GM18507 (cell line): Measurements from ENCODE around the gene MADD.

Experiments
- DNase-seq: peaks from one replicate; pipeline ENCODE4 v3.0.0; 2011; ENCODE audit warnings: low read depth; ENCODE audit not compliant: insufficient read length; ENCODE audit errors: extremely low spot score
- FAIRE-seq: peaks from 2 replicates; lab custom pipeline; 2011; peaks lifted over from hg19 to GRCh38; lab: Jason Lieb, UNC

Gene MADD

DNA sequence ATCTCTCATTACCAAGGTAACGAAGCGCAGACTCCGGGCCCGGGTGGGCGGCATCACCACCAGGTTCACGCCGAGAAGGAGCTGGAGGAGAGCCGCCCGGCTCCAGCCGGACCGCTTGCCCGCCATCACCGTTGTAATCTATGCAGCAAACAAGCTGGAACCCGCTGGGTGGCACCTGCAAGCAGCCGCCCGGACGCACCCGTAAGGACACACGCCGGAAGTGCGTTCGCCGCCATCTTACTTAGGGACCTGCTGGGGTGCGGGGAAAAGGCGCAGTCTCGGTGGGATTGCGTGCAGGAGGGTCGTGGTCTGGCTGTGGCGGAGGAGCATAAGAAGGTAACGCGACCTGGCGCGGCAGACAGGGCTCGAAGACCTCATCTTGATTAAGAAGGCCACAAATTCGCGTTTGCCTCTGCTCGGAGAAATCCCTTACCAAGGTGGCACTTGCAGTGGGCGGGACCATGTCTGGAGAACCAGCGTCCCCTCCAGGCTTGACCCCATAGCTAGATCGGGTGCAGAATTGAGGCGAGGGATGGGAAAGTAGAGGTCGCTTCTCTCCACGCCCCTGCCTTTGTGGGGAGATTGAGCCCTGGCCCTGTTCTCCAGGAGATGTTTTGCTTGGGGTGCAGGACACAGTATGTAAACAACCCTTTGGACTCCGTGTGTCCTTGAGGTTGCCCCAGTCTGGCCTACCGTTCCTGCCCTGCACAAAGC lies 21.1 kb upstream of the MADD start, which contains the start of gene ACP2:
ACP2 (minus strand) TSS at position 151 of the 714 bp plus-strand sequence; CDS start at position 126, 25 bp downstream.
- DNase-seq, result peak; percentile 72
- peak; percentile 66 for FAIRE-seq

DNA sequence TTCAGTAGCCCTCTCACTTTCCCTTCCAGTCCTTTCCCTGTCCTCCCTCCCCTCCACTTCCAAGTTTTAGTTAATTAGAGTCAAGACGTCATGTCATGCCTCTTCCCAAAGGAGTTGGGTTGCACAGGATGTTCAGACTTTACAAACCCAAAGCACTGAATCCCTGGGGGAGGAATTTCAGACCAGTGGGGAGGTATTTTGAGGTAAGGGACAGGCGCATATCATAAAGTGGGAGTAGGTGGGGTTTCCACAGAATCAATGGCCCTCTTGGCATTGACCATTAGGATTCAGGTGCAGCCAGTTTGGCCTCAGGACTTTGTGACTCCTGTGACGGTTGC lies 20.6 kb upstream of the MADD start:
- no peak for DNase-seq
- FAIRE-seq, result no peak

DNA sequence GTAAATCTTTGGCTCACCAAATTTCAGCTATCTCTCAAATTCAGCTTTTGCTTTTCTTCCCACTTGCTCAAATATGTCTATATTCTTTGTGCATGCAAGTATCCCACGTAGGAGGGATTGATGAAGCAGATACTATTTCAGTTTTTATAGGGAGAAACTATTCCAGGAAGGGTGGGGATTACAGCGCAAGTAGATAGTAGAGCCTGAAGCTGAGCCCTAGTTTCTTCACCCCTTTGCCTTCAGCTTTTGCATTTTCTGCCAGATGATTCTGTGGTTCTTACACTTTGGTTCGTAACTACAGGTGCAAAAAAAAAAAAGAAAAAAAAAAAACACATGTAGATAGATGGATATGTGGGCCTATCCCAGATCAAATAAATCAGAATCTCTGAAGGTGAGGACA lies 18.2 kb upstream of the MADD start:
- DNase-seq, result no peak
- no peak for FAIRE-seq

DNA sequence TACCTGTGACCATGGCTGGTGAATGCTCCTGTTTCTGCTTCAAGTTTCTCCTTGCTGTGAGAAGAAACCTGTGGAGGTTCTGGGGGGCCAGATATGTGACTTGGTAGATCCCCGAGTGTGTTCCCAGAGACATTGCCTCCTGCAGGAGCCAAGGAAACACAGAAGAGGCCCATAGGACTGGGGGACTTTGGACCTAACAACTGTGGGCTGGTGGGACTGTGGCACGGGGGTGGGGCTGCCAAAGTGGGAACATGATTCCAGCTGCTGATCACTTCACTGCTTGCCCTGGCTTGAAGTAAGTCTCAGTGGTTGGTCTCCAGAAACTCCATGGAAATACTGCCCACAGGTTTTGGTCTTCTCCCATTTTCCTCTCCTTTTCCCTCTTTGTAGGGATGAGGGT lies 16.3 kb upstream of the MADD start:
- FAIRE-seq (no peak), DNase-seq (no peak)

DNA sequence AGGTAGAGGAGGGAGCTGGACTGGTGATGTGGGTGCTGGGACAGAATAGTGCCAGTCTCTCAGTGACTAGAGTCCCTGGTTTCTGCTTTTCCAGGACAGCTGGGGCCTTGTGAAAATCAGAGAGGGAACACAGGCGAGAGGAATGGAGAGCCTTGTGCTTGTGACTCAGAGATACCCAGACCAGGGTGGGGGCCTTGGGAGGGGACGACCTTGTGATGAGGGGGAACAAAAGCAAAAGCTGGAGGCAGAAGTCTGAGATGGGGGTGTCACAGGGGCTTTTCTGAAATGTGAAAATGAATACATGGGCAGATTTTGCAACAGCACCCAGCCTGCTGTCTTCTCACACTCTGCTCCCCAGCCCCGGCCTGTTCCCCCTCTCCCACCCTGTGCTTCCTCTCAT lies 15.5 kb upstream of the MADD start:
- no peak for FAIRE-seq

DNA sequence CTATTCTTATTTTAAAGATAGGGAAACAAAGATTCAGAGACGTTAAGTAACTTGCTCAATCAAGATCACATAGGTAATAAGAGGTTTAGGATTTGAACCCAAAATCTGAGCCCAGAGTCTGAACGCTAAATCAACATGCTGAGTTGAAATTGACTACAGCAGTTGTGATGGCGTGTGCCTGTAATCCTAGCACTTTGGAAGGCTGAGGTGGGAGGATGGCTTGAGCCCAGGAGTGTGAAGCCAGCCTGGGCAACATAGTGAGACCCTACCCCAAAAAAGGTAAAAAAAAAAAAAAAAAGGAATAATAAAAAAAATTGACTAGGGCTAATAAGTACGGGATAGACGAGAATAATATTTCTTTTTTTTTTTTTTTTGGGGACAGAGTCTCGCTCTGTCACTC lies 13.6 kb upstream of the MADD start:
- DNase-seq (no peak), FAIRE-seq (no peak)

More for the DNA sequence above, 15.5 kb upstream of the MADD start:
- no peak for DNase-seq

DNA sequence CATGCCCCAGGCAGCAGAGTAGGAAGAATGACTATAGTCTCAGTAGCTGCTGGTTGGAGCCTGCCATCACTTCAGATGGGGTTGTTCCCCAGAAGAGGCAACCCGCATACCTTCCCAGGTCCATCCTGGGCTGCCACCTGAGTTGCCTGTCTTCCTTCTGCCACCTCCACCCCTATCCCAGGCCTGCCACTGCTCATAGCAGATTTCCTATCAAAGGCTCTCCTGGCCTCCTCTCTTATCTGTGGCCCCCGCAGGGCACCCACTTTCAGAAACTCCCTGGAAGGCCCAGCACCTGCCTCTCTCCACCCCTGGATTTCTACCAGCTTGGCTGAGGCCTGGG lies 12.8 kb upstream of the MADD start:
- DNase-seq, result no peak
- no peak for FAIRE-seq

DNA sequence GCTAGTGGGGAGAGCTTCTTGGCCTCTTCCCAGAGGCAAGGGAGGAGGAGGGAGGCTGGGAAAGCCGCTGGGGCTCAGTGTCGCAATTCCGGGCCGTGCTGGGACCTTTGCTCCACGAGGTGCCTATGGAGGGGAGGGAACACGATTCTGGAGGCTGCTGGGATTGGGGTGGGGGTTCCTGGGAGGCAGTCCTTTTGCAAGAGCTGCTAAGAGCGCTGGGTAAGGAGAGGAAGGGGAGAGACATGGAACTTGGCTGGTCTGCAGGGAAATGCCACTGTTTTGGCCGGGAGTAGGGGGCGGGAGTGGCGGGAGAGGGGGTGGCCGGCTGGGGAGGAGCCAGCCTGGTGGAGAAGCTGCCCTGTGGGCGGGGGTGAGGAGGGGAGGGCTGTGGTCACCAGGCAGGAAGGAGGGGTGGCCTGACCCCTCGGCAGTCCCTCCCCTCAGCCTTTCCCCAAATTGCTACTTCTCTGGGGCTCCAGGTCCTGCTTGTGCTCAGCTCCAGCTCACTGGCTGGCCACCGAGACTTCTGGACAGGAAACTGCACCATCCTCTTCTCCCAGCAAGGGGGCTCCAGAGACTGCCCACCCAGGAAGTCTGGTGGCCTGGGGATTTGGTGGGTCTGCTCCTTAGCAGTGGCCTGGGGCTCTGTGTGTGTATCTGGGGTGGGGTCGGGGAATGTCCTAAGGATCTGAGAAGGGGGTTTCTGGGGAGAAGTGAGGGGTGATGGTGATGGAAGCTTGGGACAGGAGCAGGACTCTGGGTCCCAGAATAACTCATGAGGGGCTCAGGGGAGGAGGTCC lies 12.2 kb upstream of the MADD start, which contains the start of gene NR1H3:
NR1H3 (plus strand) TSS at position 480 of the 800 bp plus-strand sequence. CDS start 1,221 bp downstream, outside the sequence.
- FAIRE-seq (no peak), DNase-seq (no peak)

DNA sequence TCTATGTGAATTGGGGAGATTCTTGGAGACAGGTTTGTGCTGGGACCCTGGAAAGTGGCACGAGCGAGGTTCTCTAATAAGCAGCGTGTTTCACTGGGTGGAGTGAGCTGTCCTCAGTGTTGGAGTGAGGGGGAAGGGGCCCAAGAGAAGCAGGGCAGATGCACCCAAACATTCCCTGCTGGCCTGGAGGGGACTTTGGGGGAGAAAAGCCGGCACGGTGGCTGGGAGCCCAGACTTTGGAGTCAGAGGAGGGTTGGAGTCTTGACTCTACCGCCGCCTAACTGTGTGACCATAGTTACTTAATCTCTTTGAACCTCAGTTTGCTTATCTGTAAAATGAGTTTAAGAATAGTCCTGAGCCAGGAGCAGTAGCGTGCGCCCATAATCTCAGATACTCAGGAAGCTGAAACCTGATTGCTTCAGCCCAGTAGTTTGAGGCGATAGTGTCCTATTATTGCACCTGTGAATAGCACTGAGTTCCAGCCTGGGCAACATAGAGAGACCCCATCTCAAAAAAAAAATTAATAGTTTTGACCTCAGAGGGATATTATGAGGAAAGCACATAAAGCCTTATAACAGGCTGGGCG lies 11.5 kb upstream of the MADD start:
- DNase-seq (no peak), FAIRE-seq (no peak)

DNA sequence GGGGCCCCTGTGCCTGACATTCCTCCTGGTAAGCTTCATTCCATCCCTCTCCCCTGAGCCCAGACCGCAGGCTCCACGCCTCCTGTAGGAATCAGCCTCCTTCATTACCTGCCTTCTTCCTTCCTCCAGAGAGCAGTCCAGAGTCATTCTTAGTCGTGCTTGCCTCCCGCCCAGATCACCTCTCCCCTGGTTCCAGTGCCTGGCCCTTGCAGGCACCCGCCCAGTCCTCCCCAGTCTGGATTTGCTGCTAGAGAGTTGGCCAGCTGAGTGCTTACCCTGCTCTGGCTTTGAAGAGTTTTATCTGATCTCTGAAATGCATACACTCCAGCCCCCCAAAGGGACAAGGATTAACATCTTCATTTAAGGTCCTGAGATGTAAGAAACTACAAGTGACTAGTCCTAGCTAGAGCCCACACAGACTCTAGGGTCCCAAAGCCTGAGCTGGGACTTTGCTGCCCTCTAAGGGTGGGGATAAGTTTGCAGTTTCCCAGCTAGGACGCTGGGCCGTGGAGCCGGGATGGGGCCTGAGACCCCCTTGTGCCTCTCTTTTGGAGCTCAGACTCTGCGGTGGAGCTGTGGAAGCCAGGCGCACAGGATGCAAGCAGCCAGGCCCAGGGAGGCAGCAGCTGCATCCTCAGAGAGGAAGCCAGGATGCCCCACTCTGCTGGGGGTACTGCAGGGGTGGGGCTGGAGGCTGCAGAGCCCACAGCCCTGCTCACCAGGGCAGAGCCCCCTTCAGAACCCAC lies 10.5 kb upstream of the MADD start:
- no peak for FAIRE-seq
- DNase-seq, result no peak

DNA sequence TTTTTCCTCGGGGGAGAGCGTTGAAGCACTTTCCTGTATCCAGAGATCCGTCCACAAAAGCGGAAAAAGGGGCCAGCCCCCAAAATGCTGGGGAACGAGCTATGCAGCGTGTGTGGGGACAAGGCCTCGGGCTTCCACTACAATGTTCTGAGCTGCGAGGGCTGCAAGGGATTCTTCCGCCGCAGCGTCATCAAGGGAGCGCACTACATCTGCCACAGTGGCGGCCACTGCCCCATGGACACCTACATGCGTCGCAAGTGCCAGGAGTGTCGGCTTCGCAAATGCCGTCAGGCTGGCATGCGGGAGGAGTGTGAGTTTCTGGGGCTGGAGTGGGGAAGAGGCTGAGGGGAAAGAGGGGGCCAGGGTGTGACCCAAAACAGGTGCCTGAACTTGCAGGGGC lies 9.6 kb upstream of the MADD start:
- no peak for FAIRE-seq
- DNase-seq, result no peak

DNA sequence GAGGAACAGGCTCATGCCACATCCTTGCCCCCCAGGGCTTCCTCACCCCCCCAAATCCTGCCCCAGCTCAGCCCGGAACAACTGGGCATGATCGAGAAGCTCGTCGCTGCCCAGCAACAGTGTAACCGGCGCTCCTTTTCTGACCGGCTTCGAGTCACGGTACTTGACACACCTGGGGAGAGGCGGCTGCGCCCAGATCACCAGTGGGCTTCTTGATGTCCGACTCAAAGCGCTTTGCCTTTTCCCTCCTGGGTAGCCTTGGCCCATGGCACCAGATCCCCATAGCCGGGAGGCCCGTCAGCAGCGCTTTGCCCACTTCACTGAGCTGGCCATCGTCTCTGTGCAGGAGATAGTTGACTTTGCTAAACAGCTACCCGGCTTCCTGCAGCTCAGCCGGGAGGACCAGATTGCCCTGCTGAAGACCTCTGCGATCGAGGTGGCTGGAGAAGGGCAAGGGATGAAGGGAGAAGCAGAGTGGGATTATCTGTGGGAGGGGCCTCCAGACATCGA lies 8.6 kb upstream of the MADD start:
- DNase-seq, result no peak
- no peak for FAIRE-seq

DNA sequence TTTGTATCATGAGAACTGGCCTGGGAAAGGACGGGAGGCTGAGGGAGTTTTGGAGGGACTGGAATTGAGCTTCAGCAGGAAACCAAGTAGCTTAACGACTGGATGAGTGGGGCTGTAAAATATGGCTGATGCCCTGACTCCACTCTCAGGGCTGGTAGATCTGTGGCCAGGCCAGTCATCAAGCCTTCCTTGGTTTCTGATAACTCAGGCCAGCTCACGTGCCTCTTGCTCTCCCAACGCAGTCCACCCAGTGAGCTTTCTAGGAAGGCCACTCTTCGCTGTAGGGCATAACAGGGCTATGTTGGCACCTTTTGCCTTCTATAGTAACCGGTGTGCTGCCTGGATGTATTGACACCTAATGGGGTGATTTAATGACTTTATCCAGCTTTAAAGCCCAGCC lies 5.8 kb upstream of the MADD start:
- no peak for DNase-seq
- no peak for FAIRE-seq

DNA sequence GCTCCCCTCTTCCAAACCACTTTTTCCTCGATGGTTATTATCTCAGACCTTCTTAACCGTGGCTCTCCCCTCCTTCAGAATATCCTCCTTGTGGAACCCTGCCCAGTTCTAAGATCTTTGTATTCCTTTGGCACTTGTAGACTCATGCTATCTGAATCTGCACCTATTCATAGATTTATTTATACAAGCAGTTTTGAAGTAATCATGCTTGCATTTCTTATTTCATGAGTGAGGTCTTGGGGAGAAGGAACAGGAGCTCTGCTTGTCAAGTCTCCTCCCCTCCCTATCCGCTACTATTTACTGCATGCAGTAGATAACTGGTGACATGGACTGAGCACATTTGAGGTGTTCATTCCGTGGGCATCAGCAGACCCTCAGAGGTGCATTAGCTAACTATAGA lies 5.4 kb upstream of the MADD start:
- no peak for FAIRE-seq
- no peak for DNase-seq

DNA sequence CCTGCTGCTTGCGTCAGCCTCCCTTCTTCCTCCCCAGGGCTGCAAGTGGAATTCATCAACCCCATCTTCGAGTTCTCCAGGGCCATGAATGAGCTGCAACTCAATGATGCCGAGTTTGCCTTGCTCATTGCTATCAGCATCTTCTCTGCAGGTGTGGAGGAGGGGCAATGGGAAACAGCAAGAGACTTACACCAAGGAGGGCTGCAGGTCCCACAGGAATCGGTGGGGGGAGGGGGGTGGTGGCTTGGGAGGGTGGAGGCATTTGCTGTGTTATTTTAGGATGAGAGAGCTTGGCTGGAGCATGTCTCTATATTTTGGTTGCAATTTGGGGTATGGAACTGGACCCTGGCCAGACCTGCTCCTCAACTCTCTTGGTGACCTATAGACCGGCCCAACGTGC lies 2.1 kb upstream of the MADD start:
- FAIRE-seq (no peak), DNase-seq (no peak)

DNA sequence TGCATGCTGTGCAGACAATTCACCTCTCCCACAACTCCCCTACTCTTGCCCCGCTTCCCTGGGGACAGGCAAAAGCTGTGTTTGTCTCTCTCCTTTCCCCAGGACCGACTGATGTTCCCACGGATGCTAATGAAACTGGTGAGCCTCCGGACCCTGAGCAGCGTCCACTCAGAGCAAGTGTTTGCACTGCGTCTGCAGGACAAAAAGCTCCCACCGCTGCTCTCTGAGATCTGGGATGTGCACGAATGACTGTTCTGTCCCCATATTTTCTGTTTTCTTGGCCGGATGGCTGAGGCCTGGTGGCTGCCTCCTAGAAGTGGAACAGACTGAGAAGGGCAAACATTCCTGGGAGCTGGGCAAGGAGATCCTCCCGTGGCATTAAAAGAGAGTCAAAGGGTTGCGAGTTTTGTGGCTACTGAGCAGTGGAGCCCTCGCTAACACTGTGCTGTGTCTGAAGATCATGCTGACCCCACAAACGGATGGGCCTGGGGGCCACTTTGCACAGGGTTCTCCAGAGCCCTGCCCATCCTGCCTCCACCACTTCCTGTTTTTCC lies 1.4 kb upstream of the MADD start:
- no peak for FAIRE-seq
- DNase-seq, result no peak

DNA sequence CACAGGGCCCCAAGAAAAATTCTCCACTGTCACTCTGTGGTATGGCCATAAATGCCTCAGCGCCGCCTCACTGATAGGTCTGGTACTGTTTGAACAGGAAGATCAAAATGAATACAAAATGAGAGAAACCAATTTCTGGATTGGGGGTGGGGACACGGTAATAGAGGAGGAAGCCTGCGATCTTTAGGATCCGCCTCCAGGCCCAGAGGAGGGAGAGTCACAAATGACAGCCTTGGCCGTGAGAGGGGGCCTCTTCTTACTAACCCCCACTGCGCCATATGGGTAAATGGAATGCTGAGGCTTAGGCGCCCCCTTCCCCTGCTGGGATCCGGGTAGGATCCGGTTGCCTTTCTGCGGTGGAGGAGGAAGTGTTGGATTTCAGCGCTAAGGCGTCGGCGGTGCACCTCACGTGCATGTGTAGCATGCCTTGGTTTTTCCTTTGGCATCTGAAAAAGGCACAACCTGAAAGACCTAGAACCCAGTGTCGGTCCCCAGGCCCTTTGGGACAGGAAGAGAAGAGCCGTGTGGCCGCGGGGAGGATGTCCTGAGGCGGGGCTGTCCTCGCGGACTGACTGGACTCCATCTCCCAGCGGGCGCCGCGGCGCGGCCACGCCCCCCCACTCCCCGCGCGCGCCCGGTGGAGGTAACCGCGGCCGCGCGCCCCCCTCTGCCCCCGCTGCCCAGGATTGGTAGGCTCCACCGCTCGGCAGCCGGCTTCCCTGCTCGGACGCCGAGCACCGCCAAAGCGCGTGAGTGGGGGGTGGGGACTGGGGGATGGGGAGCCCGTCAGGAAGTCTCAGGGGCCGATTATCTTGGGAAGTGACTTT lies 718 bp upstream of the MADD start:
- DNase-seq, result peak; percentile 88
- FAIRE-seq, result no peak

DNA sequence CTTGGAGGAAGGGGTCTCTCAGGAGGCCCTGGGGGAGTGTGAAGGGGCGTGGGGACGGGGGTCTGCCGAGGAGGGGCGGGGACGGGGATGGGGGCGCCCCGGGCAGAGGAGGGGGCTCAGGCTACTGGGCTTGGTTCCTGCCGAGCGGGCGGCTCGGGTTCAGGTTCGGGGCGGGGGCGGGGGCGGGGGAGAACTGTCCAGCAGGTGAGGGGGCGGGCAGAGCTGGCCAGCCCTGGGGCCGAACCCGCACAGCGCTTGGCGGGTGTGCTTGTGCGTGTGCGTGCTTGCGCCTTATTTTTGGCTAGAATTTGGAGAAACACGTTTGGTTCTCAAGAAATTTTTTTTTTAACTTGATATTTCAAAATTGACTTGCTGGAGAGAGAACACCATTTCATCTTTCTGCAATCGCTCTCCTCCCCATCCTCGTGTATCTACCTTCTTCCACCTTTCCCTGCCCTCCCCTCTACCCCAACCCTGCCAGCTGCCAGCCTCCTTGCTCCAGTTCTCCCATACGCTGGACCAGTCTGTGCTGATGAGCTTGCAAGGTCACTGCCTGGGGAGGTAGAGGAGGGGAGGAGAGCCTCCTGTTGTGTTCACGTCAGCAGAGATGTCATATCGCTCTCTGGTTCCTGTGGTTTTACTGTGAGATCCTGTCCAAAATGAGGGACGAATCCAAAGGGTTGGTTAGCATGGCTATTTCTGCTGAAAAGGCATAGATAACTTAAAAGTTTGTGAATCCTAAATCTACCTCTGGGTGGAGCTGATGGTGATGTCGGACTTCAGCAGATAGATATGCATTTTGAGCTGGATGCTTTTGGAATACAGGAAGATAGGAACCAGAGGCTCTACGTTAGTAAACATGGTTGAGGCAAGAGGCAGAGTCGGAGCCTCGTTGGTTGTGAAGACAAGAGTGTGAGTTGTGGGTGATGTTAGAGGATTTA lies 668 bp downstream of the MADD start:
- FAIRE-seq (no peak), DNase-seq (no peak)
